NK-92 (cell line): ENCODE measurements around the gene KCNQ5.

ENCODE experiments used
- DNase-seq: peaks from one replicate; lab custom pipeline; 2025; ENCODE audit not compliant: unreplicated experiment; lab: John Stamatoyannopoulos, UW

The KCNQ5 gene

DNA sequence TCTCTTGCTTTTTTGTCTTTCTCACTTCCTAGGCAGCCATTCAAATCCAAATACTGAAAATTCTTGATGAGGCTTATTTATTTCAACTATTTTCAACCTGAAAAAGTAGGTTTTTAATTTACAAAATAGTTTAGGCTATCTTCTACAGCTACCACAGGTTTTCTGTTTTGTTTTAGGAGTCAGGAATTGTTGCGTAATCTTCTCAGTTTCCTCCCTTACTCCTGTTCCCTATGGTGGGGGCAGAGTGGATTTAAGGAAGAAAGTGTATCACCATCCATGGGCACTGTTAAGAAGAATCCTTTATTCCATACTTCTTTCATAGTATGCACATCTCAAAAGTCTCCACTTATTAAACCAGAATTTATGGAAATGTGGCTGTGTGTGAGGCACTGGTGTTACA lies 421.0 kb downstream of the KCNQ5 start:
- no peak for DNase-seq

DNA sequence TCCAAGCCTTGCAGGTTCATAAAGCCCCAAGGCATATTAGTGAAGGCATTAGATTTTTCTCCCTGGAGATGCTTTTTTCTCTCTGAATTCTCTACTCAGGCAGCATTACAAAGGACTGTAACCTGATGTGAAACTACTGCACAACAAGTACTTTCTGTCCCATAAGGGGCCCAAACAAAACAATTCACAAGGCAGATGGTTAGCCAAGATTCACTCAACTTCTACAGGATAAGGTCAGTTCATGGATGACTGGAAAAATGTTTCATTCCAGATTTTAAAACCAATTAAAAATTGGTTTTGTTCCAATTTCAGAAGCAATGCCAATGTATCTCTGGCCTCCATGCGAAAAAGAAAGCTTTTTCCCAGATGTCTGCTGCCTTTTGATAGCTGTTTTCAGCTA lies 421.6 kb downstream of the KCNQ5 start:
- no peak for DNase-seq

DNA sequence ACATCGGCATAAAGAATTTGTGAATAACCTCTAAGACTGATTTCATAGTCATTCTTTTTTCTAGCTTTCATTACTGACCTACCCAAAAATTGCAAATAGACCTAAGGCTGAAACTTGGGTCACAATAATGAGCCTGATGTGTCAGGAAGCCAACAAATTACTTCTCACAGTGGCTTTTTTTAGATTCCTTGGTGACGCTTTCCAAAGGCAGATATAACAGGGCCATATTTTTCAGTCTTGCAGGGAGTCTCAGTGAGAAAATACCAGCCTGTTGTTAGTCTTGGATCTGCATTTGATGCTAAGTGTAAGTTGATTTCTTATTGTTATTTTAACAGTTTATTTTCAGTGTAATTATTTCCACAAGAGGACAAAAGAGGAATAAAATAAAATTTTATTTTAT lies 423.7 kb downstream of the KCNQ5 start:
- no peak for DNase-seq

DNA sequence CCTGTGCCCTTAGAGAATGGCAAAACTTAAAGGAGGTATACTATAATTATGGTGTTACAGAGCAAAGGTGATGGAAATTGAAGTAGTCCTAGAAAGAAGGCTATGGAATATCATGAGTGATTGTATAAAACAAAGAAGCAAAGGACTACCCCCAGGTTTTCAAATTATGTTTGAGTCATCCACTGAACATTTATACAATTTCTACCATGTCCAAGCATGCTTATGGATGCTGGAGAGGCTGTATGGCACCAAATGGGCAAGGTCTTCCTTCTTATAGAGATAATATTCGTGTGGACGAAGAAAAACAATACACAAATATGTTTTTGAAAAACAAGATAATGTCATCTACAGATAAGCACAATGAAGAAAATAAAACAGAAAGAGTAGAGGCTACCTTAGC lies 425.9 kb downstream of the KCNQ5 start:
- no peak for DNase-seq

DNA sequence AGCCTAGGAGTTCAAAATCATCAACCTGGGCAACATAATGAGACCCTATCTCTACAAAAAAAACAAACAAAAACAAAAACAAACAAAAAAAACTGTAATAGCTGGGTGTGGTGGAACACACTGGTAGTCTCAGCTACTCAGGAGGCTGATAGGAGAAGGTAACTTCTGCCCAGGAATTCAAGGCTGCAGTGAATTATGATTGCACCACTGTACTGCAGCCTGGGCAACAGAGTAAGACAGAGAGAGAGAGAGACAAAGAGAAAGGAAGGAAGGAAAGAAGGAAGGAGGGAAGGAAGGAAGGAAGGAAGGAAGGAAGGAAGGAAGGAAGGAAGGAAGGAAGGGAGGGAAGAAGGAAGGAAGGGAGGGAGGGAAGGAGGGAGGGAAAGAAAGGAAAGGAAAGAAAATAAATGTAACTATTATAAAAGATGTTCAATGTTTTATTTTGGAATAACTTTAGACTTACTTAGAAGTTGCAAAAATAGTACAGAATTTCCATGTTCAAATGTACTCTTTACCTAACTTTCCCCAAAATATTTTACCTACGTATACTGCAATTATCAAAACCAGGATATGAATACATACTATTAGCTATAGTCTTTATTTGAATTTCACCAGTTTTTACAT lies 428.2 kb downstream of the KCNQ5 start:
- no peak for DNase-seq

- no peak for DNase-seq
These were observed 428.8 kb downstream of the KCNQ5 start for GRCh38 chr6:73050706-73051105.

DNA sequence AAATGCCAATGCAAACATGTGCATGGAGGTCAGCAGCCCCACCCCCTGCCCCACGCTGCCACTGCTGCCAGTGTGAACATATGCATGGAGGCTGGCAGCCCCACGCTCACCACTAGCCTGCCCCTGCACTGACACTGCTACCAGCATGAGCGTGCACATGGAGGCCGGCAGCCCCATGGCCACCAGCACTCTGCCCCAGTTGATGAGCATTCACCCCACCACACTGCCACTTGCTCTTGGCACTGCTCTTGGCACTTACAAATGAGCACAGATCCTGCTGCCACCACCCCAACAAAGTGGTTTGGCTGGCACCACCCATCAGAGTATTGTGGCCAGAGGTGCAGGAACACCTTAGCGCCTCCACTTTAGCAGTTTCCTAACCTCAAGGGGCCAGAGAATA lies 429.3 kb downstream of the KCNQ5 start:
- no peak for DNase-seq

- DNase-seq: no peak
These were observed 433.1 kb downstream of the KCNQ5 start for GRCh38 chr6:73054958-73055357.

GRCh38 chr6:73058736-73059135 lies 436.9 kb downstream of the KCNQ5 start:
- DNase-seq: no peak

DNA sequence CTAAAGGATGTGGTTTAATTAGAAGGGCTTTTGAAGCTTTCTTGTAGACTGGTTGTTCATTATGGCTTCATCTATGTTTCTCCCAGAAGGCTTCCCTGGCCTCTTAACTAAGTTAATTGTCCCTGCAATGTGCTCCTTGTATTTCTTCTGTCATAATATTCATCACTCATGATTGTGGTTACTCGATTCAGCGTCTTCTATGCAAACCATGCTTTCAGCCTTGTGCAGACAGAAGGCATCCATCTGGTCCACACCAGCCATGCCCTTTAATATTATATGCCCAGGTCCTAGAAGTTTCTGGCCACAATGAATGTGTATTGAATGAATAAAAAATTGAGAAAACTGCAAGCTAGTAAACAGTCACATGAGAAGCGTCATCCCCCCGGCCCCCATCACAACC lies 440.3 kb downstream of the KCNQ5 start:
- DNase-seq: no peak

DNA sequence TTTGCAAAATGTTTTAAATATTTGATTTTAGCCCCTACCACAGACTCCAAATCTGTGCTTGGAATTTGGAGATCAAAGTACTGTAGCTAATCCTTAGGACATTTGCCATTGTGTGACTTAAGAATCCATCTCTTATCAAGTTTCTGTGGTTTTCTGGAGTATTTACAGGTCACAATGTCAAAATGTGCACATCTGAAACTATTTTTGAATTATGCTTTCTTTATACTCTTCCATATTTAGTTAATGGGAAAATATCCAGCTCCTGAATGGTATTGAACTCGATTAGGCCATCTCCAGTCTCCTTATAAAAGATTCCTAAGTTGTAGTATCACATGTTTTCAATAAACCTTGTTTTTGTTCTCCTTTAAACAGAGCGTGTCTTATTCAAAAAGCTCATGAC lies 441.0 kb downstream of the KCNQ5 start:
- no peak for DNase-seq

GRCh38 chr6:73064266-73064665 lies 442.4 kb downstream of the KCNQ5 start:
- DNase-seq: no peak

- DNase-seq: no peak
These were observed 451.4 kb downstream of the KCNQ5 start for GRCh38 chr6:73073238-73073637.

DNA sequence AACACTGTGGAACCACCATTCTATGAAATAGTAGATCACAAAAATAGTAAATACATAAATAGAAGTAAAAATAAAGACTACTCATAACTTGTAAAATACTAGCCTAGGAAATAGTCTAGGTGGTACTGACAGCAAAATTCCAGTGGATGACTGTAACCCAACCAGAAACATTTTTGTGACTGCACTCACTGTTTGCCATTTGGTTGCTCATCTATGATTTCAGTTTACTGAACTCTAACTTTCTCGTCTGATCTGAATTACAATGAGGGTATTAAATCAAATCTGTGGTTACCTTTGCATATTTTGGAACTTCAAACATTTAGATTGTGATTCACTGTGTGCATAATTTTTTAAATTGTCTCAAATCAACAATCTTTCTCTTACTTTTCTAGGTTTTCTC lies 452.3 kb downstream of the KCNQ5 start:
- no peak for DNase-seq

DNA sequence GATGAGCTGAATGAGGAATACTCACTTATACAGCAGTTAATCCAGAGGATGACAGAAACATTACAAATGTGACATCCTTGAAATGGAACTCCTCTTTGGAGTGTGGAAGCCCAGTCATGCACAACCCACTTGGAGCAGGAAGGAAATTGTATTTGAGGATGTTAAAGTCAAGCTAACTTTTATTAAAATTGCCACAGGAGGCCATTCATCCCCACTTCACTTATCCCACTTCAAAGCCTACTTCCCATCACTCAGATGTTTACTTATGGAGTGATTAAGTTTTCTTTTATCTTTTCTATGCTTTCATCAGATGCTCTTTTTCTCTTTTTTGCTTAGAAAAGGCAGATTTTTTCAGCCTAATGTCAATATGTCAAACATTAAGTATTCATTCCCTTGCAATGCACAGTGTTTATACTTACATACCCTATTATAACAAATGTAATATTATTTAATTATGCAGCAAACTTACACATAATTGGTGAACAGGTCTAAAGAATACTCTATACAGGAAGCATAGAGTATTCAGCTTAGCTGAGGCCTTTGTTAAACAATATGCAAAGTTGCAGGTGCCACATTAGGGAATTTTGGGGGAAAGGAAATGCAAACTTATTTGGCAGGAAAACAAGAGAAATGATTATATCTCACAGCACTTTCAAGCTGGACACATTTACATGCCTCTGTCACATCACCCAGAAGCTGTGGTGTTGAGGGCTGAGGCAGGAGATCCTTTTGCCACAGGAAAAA lies 454.5 kb downstream of the KCNQ5 start:
- DNase-seq: no peak

GRCh38 chr6:73078333-73078862 lies 456.5 kb downstream of the KCNQ5 start:
- no peak for DNase-seq

DNA sequence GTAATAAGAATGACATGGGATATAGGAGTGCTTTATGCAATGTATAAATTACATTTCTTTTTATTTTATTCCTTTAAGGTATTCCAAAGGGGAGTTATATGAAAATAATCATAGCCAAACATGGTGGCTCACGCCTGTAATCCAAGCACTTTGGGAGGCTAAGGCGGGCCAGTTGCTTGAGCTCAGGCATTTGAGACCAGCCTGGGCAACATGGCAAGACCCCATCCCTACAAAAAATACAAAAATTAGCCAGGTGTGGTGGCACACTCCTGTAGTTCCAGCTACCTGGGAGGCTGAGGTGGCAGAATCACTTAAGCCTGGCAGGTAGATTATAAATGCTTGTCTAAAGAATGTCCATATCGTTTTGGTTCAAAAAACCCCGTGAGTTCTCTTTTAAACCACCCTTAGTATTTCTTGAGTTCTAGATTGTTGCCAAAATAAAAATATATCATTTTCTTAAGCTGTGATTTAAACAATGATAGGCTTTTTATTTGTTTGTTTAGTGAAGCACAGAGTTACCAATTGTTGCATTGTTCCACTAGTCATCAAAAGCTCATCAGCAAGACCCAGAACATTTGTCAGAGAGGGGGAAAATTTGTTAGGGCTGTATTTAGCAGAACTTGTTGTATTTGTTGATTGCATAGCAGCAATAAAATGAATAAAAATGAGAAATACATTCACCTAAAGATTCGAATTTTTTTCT lies 457.2 kb downstream of the KCNQ5 start:
- no peak for DNase-seq

DNA sequence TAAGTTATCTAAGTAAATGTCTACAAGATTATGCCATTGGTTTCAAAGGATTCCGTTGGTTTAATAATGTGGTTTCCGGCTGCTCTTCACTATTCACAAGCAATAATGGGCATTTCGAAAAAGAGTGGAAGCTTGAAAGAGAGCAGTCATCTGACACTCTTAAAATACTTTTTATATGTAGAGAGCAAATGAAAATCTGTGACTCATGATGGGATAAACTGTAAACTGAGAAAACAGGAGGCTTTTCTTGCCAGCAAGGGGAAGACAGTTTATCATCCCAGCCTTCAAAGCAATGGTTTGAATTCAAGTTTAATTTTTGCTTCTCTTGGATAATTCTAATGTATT lies 457.7 kb downstream of the KCNQ5 start:
- no peak for DNase-seq

DNA sequence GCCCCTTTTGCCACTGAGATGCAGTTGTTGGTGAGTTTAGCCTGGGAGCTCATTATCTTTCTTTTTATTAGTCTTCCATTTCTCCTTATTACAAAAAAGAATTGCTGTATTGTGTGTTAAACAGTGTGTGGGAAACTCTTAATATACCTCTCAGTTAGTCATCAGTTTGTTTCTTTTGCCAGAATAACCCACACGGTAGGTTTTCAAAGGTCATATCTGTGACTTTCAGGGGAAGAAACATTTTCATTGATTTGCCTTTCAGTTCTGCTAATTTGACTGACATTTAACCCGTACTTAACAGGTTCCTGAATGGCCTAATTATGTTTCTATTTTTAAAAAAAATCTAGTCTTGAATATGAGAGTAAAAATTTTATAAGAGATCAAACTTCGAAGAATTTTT lies 458.1 kb downstream of the KCNQ5 start:
- DNase-seq: no peak

DNA sequence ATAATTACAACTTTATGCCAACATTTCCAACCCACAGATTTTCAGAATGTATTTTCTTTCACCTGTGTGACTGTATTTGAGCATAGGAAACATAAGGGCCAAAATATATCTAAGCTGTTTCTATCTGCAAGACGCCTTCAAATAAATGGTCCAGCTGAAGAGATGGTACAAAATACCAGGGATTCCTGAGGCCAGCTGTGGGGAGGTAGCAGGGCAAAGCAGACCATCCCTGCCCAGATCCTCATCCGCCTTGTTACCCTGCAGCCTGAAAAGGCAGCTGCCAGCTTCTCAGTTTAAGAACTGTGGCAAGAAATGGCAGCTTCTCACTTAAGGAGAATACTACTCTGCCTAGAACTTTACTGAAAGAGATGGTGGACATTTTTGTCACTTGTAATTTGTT lies 460.1 kb downstream of the KCNQ5 start:
- no peak for DNase-seq

GRCh38 chr6:73083886-73084285 lies 462.0 kb downstream of the KCNQ5 start:
- DNase-seq: no peak

DNA sequence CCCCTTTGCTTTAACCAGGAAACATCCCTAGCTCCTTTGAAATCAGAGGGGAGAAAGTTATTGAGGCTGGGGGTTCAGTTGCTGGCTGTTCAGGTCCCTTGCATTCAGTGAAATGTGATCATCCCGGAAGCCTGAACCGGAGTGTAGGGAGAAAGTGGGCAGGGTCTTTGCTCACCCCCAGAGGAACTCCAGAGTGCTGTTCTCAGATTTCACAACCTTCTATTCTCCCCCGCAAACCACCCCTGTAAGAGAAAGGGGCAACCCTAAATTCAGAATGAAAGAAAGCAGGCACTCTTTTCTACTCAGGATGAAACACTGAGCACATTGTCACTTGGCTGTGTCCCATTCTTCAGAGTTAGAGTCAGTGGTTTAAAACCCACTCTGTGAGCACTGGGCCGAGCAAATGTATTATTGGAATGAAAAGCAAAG lies 463.6 kb downstream of the KCNQ5 start:
- DNase-seq: no peak
